Activated CD4-positive, alpha-beta T cell treated with anti-CD3 and anti-CD28 coated beads for 24 hours (primary cell): ENCODE measurements around the gene RBM43.
"Not testable (repeated sequence)": the region's sequence is repeated elsewhere in the genome, so short reads cannot be mapped to it uniquely, and the experiment has no call there.

Experiments
- DNase-seq, 2 donors: peaks; one replicate each; pipeline ENCODE4 v3.0.0-alpha.2; 2020; ENCODE audit warnings: low read depth in 2 of 2

Gene RBM43

GRCh38 chr2:151261231-151261976, at the start of gene RBM43:
Gene RBM43 (minus strand): TSS chr2:151261863. CDS start chr2:151261727, 136 bp downstream.
- DNase-seq = peak; percentile 61 to 69

DNA sequence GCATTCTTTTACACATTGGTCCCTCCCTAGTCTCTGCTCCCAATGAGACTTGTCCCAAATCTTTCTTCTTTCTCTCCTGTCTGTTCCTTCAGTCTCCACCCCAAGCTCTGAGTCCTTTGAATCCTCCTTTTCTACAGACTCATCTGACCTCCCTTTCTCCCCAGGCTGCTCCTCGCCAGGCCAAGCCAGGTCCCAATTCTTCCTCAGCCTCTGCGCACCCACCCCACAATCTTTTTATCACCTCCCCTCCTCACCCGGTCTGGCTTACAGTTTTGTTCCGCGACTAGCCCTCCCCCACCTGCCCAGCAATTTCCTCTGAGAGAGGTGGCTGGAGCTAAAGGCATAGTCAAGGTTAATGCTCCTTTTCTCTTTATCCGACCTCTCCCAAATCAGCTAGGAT, 48.6 kb upstream of the RBM43 start:
- DNase-seq = not testable (repeated sequence)

- no peak for DNase-seq
Observed at GRCh38 chr2:151306621-151307020, 45.0 kb upstream of the RBM43 start.

DNA sequence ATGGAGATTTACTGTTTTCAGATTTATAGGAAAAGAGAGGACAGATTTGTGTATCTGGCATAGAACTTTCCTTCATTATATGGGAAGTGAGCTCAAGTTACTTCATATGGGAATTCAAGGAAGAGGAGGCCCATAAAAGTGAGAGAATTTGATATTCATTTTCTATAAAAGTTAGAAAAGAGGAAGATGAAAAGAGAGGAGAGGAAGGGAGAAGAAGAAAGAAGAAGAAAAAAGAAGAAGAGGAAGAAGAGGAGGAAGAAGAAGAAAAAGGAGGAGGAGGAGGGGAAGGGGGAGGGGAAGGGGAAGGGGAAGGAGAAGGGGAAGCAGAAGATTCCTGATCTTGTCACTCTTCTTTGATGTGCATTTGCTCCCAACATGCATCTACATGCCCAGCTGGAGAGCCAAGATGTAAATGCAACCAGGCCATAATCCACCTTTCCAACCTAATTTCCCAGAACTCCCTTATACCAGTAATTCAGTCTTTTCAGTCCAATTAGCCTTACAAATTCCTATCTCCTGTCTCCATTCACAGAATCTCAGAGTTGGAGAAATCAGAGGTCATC, 43.5 kb upstream of the RBM43 start:
- DNase-seq = no peak

DNA sequence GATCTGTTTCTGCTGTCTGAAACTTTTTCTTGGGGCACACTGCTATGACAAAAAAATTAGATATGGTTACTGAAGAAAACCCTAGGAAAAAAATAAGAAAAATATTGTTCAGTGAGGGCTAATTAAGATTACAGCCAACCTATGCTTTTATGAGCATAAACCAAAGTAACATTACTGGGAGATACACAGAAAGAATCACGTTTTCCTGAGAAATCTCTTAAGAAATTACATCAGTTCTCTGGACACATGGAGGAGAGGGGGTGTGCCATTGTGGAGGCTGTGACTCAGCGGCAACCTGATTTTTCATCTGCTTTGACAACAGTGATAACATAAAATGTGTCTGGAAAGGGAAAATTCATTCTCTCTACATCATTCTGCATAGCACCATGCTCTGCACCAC, 41.2 kb upstream of the RBM43 start:
- DNase-seq = no peak

DNA sequence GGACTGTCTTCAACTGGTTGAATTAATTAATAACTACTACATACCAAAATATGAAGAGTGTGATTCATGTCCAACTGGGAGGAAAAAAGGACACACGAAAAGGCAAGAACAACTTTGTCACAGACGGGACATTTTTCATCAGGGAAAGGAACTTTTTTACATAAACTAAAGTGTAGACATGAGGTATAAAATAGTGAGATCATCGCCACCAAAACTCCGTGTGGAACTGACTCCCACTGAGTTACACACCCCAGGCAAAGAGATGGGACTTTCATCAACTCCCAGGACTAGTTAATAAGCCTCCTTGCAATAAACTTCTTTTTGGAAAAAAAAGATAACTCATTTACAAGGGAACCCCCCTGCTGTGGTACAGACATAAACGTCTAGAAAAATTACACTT, 40.7 kb upstream of the RBM43 start:
- no peak for DNase-seq

- no peak for DNase-seq
Observed at GRCh38 chr2:151299920-151300539, 38.4 kb upstream of the RBM43 start.

- DNase-seq = no peak
Observed at GRCh38 chr2:151297882-151298281, 36.2 kb upstream of the RBM43 start.

DNA sequence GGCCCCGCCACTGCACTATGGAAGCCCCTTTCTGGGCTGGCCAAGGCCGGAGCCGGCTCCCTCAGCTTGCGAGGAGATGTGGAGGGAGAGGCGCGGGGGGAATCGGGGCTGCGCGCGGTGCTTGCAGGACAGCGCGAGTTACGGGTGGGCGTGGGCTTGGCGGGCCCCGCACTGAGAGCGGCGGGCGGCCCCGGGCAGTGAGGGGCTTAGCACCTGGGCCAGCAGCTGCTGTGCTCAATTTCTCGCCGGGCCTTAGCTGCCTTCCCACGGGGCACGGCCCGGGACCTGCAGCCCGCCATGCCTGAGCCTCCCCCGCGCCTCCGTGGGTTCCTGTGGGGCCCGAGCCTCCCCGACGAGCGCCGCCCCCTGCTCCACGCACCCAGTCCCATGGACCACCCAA, 34.3 kb upstream of the RBM43 start:
- not testable (repeated sequence) for DNase-seq

- DNase-seq = no peak
Observed at GRCh38 chr2:151292546-151292945, 30.9 kb upstream of the RBM43 start.

DNA sequence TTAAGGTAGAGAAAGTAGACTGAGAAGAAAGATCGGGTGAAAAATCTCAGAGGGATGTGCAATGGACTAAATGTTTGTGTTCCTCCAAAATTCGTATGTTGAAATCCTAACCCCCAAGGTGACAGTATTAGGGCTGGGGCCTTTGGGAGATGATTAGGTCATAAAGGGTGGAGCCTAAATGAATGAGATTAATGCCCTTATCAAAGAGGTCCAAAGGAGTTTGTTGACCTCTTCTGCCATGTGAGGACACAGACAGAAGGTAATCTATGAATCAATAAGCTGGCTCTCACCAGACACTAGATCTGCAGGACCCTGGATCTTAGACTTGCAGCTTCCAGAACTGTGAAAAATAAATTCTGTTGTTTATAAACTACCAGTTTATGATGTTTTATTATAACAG, 30.5 kb upstream of the RBM43 start:
- no peak for DNase-seq

DNA sequence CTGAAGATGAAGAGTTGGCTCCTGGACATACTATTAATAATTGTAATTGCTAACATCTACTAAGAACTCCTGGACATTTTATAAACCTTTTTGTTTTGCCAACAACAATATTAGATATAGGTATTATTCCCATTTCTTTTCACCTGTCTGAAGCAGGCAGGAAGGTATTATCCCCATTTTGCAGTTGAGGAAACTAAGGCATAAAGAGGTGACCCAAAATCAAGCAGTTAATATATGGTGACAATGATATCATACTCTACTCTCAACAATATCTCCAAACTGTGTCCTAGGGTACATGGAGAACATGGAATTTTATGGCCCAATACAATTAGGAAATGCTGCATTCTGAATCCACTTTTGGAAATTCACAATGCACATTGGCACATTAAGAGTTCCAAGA, 29.6 kb upstream of the RBM43 start:
- DNase-seq = no peak

- DNase-seq = no peak
Observed at GRCh38 chr2:151289972-151290866, 28.6 kb upstream of the RBM43 start.

DNA sequence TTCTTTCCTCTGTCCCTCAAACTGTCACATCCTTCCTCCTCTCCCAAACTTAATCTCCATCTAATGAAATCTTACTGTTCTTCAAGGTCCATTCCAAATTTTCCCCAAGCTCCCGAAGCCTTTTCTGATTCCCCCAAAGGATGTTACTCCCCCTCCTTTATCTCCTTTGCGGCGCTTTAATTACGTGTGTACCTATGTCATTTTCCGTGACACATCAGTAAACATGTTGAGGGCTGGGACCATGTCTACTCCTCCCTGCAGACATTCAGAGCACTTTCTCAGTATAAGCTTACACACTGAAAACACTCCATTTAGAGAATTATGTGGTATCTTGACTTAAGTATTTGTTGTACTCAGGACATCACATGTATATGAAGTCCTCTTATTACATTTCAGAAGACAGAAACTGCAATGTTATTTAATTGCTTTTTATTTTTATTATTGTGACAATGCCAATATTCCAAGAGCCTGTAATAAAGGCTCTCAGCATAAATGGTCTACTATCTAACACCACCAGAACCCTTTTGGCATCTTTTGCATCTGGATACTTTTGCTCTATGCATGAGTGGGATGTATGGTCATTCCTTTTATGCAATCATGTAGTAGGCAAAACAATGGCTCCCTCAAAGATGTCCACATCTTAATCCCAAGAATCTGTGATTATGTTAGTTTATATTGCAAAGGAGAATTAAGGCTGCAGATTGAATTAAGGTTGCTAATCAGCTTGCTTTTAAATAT, 26.0 kb upstream of the RBM43 start:
- DNase-seq = no peak

DNA sequence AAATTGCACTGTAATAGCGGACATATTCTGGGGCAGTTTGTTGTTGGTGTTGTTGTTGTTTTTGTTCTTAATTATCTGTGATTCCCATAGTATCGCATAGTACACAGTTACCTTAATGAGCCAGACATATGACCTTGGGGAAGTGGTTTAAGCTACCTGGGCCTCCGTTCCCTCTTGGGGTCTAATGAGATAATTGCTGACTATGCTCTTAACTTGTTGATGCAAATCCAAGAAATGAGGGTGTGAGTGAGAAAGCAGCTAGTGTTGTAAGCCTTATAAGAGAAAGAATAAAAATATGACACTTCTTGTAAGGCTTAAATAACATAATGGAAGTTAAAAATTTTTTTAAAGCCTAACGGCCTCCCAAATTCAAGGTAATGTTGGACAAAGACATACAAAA, 20.7 kb upstream of the RBM43 start:
- DNase-seq = no peak

- DNase-seq = no peak
Observed at GRCh38 chr2:151280271-151280670, 18.6 kb upstream of the RBM43 start.

GRCh38 chr2:151278487-151278886, 16.8 kb upstream of the RBM43 start:
- no peak for DNase-seq

GRCh38 chr2:151277067-151277466, 15.4 kb upstream of the RBM43 start:
- no peak for DNase-seq

DNA sequence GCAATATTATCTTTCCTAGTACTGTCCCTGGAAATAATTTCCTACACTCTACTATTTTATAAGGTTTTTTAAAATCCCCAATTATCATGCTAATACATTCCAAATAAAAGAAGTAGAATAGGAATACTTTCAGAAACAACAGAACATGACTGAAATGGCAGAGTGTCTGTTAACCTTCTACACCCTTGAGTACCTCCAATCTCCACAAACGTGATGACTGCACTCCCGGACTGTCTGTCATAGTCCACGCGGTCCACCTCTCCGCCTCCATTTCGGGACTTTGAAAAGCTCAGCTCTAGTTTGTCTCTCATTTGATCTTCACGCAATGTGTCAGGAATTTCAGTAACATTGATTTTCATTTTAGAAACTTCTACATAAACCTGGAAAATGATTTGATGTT, 13.6 kb upstream of the RBM43 start:
- DNase-seq = no peak

- DNase-seq = no peak
Observed at GRCh38 chr2:151271824-151272223, 10.2 kb upstream of the RBM43 start.

DNA sequence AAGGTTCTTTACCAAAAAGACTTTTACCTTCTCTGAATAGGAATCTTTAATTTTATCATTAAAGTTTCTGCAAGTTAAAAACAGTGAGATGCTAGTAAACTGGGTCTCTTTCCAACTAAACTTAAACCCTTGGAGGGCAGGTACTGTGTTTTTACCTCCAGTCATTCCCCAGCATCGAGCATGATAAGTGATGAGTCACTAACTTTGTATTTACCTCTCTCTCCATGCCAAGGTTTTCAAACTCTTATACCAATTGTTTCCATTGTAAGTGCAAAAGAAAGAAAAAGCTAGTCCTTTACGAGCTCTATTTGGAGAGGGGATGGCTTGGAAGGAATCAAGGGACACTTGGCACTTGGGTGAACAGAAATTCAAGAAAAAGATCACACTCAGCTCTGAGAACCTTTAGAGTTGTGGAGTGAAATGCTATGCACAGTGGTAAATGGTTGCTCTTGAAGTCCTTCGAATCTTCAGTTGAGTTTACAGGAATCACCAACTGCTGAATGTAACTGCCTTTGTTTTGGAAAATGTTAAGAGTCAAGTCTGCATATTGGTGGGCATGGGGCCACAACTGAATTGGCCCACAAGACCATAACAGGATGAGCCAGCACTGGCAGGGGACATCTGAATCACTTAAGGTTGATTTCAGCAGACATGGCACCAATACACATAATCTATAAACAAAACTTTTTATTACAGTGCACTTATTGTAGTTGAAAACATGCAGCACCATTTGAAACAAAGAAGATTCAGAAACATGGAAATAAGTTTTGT, 8.3 kb upstream of the RBM43 start:
- no peak for DNase-seq
